ENCODE results near the gene SLC35A5. TPM values are rescaled to one million over a fixed set of nuclear protein-coding genes. Genes with fewer than 3 reads are reported as not detected.

The SLC35A5 gene
- total RNA-seq, 1 experiment from 2014 or later = 19.1 TPM

GRCh38 chr3:112550859-112551258 lies 11.0 kb upstream of the SLC35A5 start:
- H3K9me3 ChIP-seq = no peaks in the 10 kb centered on the region
- intact Hi-C loops (cut with micrococcal nuclease; ENCODE audit: unreplicated experiment) = no loop called here
- peaks cover 9% of the 10 kb centered on the region for H3K36me3 Mint-ChIP-seq (ENCODE audit: insufficient read depth, unreplicated experiment)

GRCh38 chr3:112555535-112556170 lies 6.2 kb upstream of the SLC35A5 start:
- H3K36me3 ChIP-seq (ENCODE audit: control insufficient read depth, insufficient read depth, low read length) = no peaks in the 10 kb centered on the region
- peaks cover 4% of the 10 kb centered on the region; the same call in 1 of the 2 replicates for H3K4me1 ChIP-seq
- intact Hi-C loops (cut with micrococcal nuclease; ENCODE audit: unreplicated experiment) = no loop called here
- Mint-ChIP-seq H3K9me3 (ENCODE audit: unreplicated experiment) (no peaks in the 10 kb centered on the region), H3K36me3 (ENCODE audit: insufficient read depth, unreplicated experiment) (peaks cover 18% of the 10 kb centered on the region), H3K27ac (ENCODE audit: unreplicated experiment) (no peak overlapping the region), H3K4me1 (ENCODE audit: low read depth, unreplicated experiment) (peaks cover 10% of the 10 kb centered on the region), H3K27me3 (ENCODE audit: insufficient read depth, unreplicated experiment) (no peaks in the 10 kb centered on the region), H3K4me3 (ENCODE audit: unreplicated experiment) (no peak overlapping the region)
- ChIA-PET CTCF (no interaction called here), POLR2A (no interaction called here)
- no peaks in the 10 kb centered on the region for H3K27me3 ChIP-seq (replicated peaks; ENCODE audit: control insufficient read depth, insufficient read depth, low read length)
- no peak for DNase-seq
- BruUV-seq (replicated peaks) = no TSS peak
- H3K9me3 ChIP-seq = no peaks in the 10 kb centered on the region
- TF ChIP-seq CTCF (IDR thresholded peaks at IDR 0.05; ENCODE audit: insufficient read depth in 1 of 2, low read depth in 1 of 2, low read length in 1 of 2, severe bottlenecking in 1 of 2, unreplicated experiment in 1 of 2) = no peak
- no peak overlapping the region for H3K4me3 ChIP-seq (ENCODE audit: low read depth, low read length)

More at GRCh38 chr3:112550859-112551258, 11.0 kb upstream of the SLC35A5 start:
- H3K27ac Mint-ChIP-seq (ENCODE audit: unreplicated experiment) = no peak overlapping the region
- Histone ChIP-seq H3K36me3 (ENCODE audit: control insufficient read depth, insufficient read depth, low read length) (no peaks in the 10 kb centered on the region; the same call in 1 of the 2 replicates), H3K27me3 (replicated peaks; ENCODE audit: control insufficient read depth, insufficient read depth, low read length) (no peaks in the 10 kb centered on the region), H3K4me3 (ENCODE audit: low read depth, low read length) (no peak overlapping the region), H3K4me1 (peaks cover 4% of the 10 kb centered on the region; the same call in 1 of the 2 replicates)
- TF ChIP-seq CTCF (IDR thresholded peaks at IDR 0.05; ENCODE audit: insufficient read depth in 1 of 2, low read depth in 1 of 2, low read length in 1 of 2, severe bottlenecking in 1 of 2, unreplicated experiment in 1 of 2) = peak in 1 of 2 experiments; percentile 29
- BruUV-seq (replicated peaks) = no TSS peak
- H3K4me3 Mint-ChIP-seq (ENCODE audit: unreplicated experiment) = no peak overlapping the region
- no peaks in the 10 kb centered on the region for H3K4me1 Mint-ChIP-seq (ENCODE audit: low read depth, unreplicated experiment)
- CTCF ChIA-PET = no interaction called here
- no peaks in the 10 kb centered on the region for H3K27me3 Mint-ChIP-seq (ENCODE audit: insufficient read depth, unreplicated experiment)
- peak in 1 of 2 experiments; percentile 5 for DNase-seq
- no peaks in the 10 kb centered on the region for H3K9me3 Mint-ChIP-seq (ENCODE audit: unreplicated experiment)
- POLR2A ChIA-PET = interaction anchor here (1.0 kb wide), 1 partner anchor 11 kb away, joined by 3 read pairs; the partner anchor contains the start of genes ATG3 and SLC35A5

GRCh38 chr3:112557976-112558375 lies 3.9 kb upstream of the SLC35A5 start:
- Histone ChIP-seq H3K4me1 (no peaks in the 10 kb centered on the region), H3K36me3 (ENCODE audit: control insufficient read depth, insufficient read depth, low read length) (no peaks in the 10 kb centered on the region), H3K9me3 (no peaks in the 10 kb centered on the region), H3K27me3 (replicated peaks; ENCODE audit: control insufficient read depth, insufficient read depth, low read length) (no peaks in the 10 kb centered on the region), H3K4me3 (ENCODE audit: low read depth, low read length) (no peak overlapping the region)
- ChIA-PET CTCF (no interaction called here), POLR2A (no interaction called here)
- intact Hi-C loops (cut with micrococcal nuclease; ENCODE audit: unreplicated experiment) = no loop called here
- no peak for DNase-seq
- peaks cover 36% of the 10 kb centered on the region for H3K36me3 Mint-ChIP-seq (ENCODE audit: insufficient read depth, unreplicated experiment)
- no TSS peak for BruUV-seq (replicated peaks)
- no peak overlapping the region for H3K4me3 Mint-ChIP-seq (ENCODE audit: unreplicated experiment)
- H3K27me3 Mint-ChIP-seq (ENCODE audit: insufficient read depth, unreplicated experiment) = no peaks in the 10 kb centered on the region
- H3K9me3 Mint-ChIP-seq (ENCODE audit: unreplicated experiment) = no peaks in the 10 kb centered on the region
- no peak overlapping the region for H3K27ac Mint-ChIP-seq (ENCODE audit: unreplicated experiment)
- H3K4me1 Mint-ChIP-seq (ENCODE audit: low read depth, unreplicated experiment) = peaks cover 10% of the 10 kb centered on the region
- no peak for TF ChIP-seq CTCF (IDR thresholded peaks at IDR 0.05; ENCODE audit: insufficient read depth in 1 of 2, low read depth in 1 of 2, low read length in 1 of 2, severe bottlenecking in 1 of 2, unreplicated experiment in 1 of 2)

Data from Caco-2 (cell line).